Right lobe of liver (tissue), 6 donors: Measurements from ENCODE around the gene FAM47E. TPM values are rescaled to one million over a fixed set of nuclear protein-coding genes. Genes with fewer than 3 reads are reported as not detected.

Source experiments
- ATAC-seq, 4 donors: fragments of 200-7000 bp; cut with Tn5 transposase; one replicate each; pipeline ENCODE4 v1.9.1; 2020; ENCODE audit warnings: mild to moderate bottlenecking in 4 of 4, moderate library complexity in 4 of 4
- DNase-seq, 3 donors: peaks; one replicate each; pipeline ENCODE4 v3.0.0-alpha.2; 2020
- H3K27ac ChIP-seq, 3 donors: fragments of 200-600 bp; one replicate each; pipeline ENCODE4 v1.8.0; 2022
- H3K27me3 ChIP-seq, 2 donors: fragments of 200-600 bp; one replicate each; pipeline ENCODE4 v1.8.0; 2022
- H3K36me3 ChIP-seq, 4 donors: fragments of 200-600 bp; sonication (generic) in 1 of 4; one replicate each; pipeline versions ENCODE4 v1.5.1 to v1.8.0; 2017 to 2022; ENCODE audit warnings: control low read depth in 1 of 4
- H3K4me1 ChIP-seq, 4 donors: fragments of 200-600 bp; sonication (generic) in 1 of 4; one replicate each; pipeline versions ENCODE4 v1.5.1 to v1.8.0; 2017 to 2022; ENCODE audit warnings: control low read depth in 1 of 4
- H3K4me3 ChIP-seq, 3 donors: fragments of 200-600 bp; one replicate each; pipeline ENCODE4 v1.8.0; 2022
- H3K9me3 ChIP-seq, 4 donors: fragments of 200-600 bp; sonication (generic) in 1 of 4; one replicate each; pipeline versions ENCODE4 v1.5.1 to v1.8.0; 2017 to 2022; ENCODE audit warnings: control low read depth in 1 of 4
- CTCF ChIP-seq, 4 donors: fragments of 200-600 bp in 3 of 4; fragments of 450-650 bp in 1 of 4; IDR thresholded peaks; one replicate each; pipeline versions ENCODE4 v1.5.1 to v1.8.0; 2016 to 2022; ENCODE audit warnings: antibody characterized with exemption in 4 of 4, mild to moderate bottlenecking in 2 of 4
- POLR2A ChIP-seq: fragments of 450-650 bp; IDR thresholded peaks from one replicate; pipeline ENCODE4 v1.6.1; 2017; ENCODE audit warnings: antibody characterized with exemption, mild to moderate bottlenecking
- WGBS: methylation state at CpG from one replicate; pipeline ENCODE4 v1.1.6; 2018; ENCODE audit warnings: low coverage, low lambda C conversion rate; ENCODE audit not compliant: insufficient coverage; ENCODE audit errors: missing lambda C conversion rate; 5-methylcytosine and 5-hydroxymethylcytosine counted together
- intact Hi-C, 2 donors: fragments of 100-400 bp; cut with DNase I; formaldehyde crosslinking; loops; one replicate each; pipeline versions ENCODE4 v1.11.2 to v1.14.1; 2022
- total RNA-seq, 6 experiments: library from RNA; depleted of rRNA in 2 of 6; stranded (reverse); fragments of >200 nt in 2 of 6; fragmentation: NEBNext Ultra II Directional in 3 of 6; extraction: Animal tissue kit (Norgen Biotek cat#: 25700) in 3 of 6; gene quantifications; one replicate each; pipeline versions ENCODE4 v1.1.0 to v1.2.4, GENCODE V29; 2016 to 2023
- donor health status: DM: no; HTN: yes; CAD: no.
- donor health status: DM: no; HTN: no; CAD: no.
- donor health status: DM: no; HTN: no; CAD: no.
- donor health status: DM: no; HTN: yes; CAD: no.
- donor health status: DM: no; HTN: yes; CAD: no.

FAM47E gene
- total RNA-seq, 6 experiments from 2014 or later, result 1.2 to 5.0 (median 2.9) TPM

GRCh38 chr4:76219299-76220055 lies 32.0 kb upstream of the FAM47E start:
- Histone ChIP-seq H3K27me3 (no peaks in the 10 kb centered on the region), H3K4me3 (no peak overlapping the region), H3K36me3 (no peaks in the 10 kb centered on the region), H3K4me1 (peaks cover 0 to 61% (median 30%) of the 10 kb centered on the region in 4 donors), H3K9me3 (no peaks in the 10 kb centered on the region), H3K27ac (peak overlapping the region; percentile 70 to 93 (median 82))
- DNase-seq (no peak), ATAC-seq (peak; percentile 61 to 82 (median 66))
- WGBS, result 18% methylated on average over 7 of the region's 7 CpGs
- peak; percentile 23 for TF ChIP-seq POLR2A
- TF ChIP-seq CTCF (IDR thresholded peaks at IDR 0.05), result no peak
- intact Hi-C loops, result loop anchor here in 1 of 2 donors (10.0 kb wide), 1 partner anchor 85 kb away; the partner anchor contains the start of gene STBD1

GRCh38 chr4:76224171-76224570 lies 27.4 kb upstream of the FAM47E start:
- Histone ChIP-seq H3K27ac (no peak overlapping the region), H3K9me3 (no peaks in the 10 kb centered on the region), H3K4me3 (no peak overlapping the region), H3K27me3 (no peaks in the 10 kb centered on the region), H3K36me3 (no peaks in the 10 kb centered on the region), H3K4me1 (peaks cover 0 to 19% (median 10%) of the 10 kb centered on the region in 4 donors)
- no peak for DNase-seq
- intact Hi-C loops, result no loop called here
- WGBS, result 70% methylated on average over 3 of the region's 3 CpGs
- no peak for TF ChIP-seq POLR2A
- no peak for TF ChIP-seq CTCF (IDR thresholded peaks at IDR 0.05)
- no peak for ATAC-seq

GRCh38 chr4:76226418-76226817 lies 25.1 kb upstream of the FAM47E start:
- no peak overlapping the region for H3K4me3 ChIP-seq
- H3K27ac ChIP-seq, result peak overlapping the region in 2 of 3 donors; percentile 30 to 65
- intact Hi-C loops, result no loop called here

GRCh38 chr4:76232681-76233080 lies 18.8 kb upstream of the FAM47E start:
- no peak overlapping the region for H3K4me3 ChIP-seq

More at GRCh38 chr4:76226418-76226817, 25.1 kb upstream of the FAM47E start:
- 0% methylated on average over 1 of the region's 1 CpG for WGBS
- no peaks in the 10 kb centered on the region for H3K27me3 ChIP-seq
- peaks cover 0 to 5% (median 0%) of the 10 kb centered on the region in 4 donors for H3K4me1 ChIP-seq
- ATAC-seq, result peak; percentile 74 to 88 (median 80)
- peak; percentile 31 to 80 (median 61) for DNase-seq
- no peak for TF ChIP-seq POLR2A
- TF ChIP-seq CTCF (IDR thresholded peaks at IDR 0.05), result no peak
- no peaks in the 10 kb centered on the region for H3K36me3 ChIP-seq
- no peaks in the 10 kb centered on the region for H3K9me3 ChIP-seq

More at GRCh38 chr4:76232681-76233080, 18.8 kb upstream of the FAM47E start:
- ATAC-seq (no peak), DNase-seq (no peak)
- no peaks in the 10 kb centered on the region for H3K27me3 ChIP-seq
- peaks cover 0 to 14% (median 0%) of the 10 kb centered on the region in 4 donors for H3K4me1 ChIP-seq
- TF ChIP-seq POLR2A (no peak), CTCF (IDR thresholded peaks at IDR 0.05) (no peak)
- 89% methylated on average over 1 of the region's 1 CpG for WGBS
- intact Hi-C loops, result no loop called here
- no peaks in the 10 kb centered on the region for H3K36me3 ChIP-seq
- H3K9me3 ChIP-seq, result no peaks in the 10 kb centered on the region
- no peak overlapping the region for H3K27ac ChIP-seq
